Measurements from ENCODE around the gene WNT11.

The WNT11 gene

GRCh38 chr11:76206327-76207081 lies at the start of gene WNT11:
Gene WNT11 (minus strand): TSS chr11:76206502. CDS start chr11:76206407, 95 bp downstream.
- no peak for DNase-seq (ENCODE audit: low read depth)

DNA sequence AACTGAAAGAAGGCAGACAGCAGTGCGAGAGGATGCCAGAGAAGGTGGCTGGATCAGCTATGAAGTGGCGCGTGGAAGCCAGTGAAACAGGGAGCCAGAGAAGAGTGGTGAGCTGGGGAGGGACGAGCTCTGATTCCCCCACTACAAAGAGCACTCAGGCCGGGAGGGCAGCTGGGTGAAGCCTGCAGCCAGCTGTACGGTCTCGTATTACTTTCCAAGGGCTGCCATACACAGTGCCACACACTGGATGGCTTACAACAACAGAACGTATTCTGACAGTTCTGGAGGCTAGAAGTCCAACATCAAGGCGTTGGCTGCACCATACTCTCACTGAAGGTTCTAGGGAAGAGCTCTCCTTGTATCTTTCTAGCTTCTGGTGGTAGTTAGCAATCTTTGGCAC lies 47.1 kb upstream of the WNT11 start:
- DNase-seq (ENCODE audit: low read depth): no peak

GRCh38 chr11:76252631-76253070 lies 46.3 kb upstream of the WNT11 start:
- DNase-seq (ENCODE audit: low read depth): no peak

GRCh38 chr11:76251576-76251975 lies 45.3 kb upstream of the WNT11 start:
- no peak for DNase-seq (ENCODE audit: low read depth)

- DNase-seq (ENCODE audit: low read depth): no peak
Measured at GRCh38 chr11:76251226-76251575, 44.9 kb upstream of the WNT11 start.

DNA sequence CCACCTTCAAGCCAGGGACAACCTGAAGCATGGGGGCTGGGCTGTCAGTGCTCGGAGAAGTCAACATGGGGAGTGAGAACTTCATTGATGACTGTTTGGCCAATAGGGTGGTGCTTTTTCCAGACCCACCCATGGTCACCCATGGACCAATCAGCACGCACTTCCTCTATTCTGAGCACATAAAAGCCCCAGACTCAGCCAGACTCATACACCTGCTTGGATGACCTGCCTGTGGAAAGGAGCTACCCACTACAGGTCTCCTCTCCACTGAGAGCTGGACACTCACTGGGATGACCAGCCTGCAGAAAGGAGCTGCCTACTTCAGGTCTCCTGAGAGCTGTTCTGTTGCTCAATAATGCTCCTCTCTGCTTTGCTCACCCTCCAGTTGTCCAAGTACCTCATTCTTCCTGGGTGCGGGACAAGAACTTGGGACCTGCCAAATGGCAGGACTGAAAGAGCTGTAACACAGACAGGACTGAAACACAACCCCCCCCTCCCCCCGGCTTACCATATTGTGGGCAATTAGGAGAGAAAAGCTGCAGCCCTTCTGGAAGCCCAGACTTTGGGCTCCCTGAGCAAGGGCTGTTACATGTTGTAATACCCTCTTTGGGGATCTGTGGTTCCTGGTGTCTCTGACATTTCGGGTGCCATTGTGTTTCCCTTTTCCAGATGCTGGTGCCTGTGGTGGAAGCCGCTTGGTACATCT lies 44.4 kb upstream of the WNT11 start:
- DNase-seq (ENCODE audit: low read depth): no peak

DNA sequence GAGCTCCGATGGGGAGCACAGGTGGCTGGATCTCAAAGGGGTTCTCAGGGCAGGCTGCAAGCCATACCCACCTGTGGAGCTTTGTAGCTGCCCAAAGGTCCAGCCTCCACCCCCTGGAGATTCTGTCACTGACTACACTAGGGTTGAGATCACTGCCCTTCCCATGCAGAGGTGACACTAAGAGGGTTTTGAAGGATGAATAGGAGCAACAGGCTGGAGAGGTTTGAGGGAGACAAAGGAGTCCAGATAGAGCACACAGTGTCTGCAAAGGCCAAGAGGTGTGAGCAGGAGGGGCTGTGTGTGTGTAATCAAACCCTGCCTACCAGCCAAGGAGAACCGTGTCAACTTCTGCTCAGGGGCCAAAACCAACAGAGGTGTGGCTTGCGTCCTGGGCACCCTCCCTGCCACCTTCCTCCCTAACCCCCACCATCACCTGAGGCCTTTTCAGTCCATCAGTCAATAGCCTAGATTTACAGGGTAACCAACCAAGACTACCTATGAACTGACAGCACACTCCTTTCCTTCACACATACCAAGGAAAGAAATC lies 43.0 kb upstream of the WNT11 start:
- no peak for DNase-seq (ENCODE audit: low read depth)

DNA sequence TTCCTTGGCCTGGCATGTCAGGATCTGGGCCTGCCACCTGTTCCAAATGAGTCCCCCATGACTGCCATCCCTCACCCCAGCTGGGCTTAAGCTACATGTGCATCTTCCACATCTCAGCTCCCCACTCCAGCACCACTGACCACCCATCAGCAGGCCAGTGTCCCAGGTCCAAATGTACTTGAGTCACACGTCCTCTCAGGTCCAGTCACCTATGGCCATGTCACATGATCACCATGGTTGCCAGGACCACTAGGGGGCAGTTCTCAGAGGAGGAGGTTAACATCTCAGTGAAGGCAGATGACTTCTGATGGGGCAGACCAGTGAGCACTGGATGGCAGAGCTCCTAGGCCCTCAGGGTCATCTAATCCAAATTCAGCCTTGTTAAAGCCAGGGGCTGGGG lies 41.9 kb upstream of the WNT11 start:
- DNase-seq (ENCODE audit: low read depth): no peak

DNA sequence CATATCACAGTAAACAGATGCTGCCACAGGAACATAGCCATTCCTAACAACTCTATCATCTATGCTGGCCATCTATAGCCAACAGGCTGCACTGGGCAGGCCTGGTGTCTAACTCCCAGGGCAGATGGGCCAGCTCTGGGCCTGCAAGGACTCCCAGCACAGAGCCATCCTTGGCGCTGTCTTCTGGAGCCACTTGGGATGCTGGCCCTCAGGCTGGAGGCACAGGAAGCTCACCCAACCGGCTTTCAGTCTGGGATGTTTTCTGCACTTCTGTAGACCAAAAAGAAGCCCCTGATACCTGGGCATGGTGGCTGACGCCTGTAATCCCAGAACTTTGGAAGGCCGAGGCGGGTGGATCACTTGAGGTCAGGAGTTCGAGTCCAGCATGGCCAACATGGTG lies 40.8 kb upstream of the WNT11 start:
- no peak for DNase-seq (ENCODE audit: low read depth)

GRCh38 chr11:76246271-76246933 lies 40.1 kb upstream of the WNT11 start:
- no peak for DNase-seq (ENCODE audit: low read depth)

DNA sequence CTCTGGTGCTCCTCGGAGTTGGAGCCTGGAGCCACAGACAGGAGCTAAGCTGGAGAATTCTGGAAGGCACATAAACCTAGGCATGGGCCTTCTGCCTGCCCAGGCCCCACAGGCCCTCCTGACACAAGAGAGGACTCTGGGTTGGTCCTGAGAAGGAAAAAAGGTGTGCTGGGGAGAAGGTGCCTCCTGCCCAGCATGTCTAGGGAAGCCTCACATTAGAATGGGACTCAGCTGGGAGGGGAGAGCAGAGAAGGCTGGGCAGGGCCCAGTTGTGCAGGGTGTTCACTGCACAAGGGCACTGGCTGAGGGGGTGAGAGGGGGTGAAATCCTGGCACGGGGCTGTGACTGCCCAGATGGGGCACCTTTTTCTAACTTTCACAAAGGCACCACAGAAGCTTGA lies 39.4 kb upstream of the WNT11 start:
- DNase-seq (ENCODE audit: low read depth): no peak

- no peak for DNase-seq (ENCODE audit: low read depth)
Measured at GRCh38 chr11:76244316-76244851, 38.1 kb upstream of the WNT11 start.

GRCh38 chr11:76243957-76244285 lies 37.6 kb upstream of the WNT11 start:
- no peak for DNase-seq (ENCODE audit: low read depth)

- no peak for DNase-seq (ENCODE audit: low read depth)
Measured at GRCh38 chr11:76243193-76243956, 37.1 kb upstream of the WNT11 start.

GRCh38 chr11:76242004-76242779 lies 35.9 kb upstream of the WNT11 start:
- DNase-seq (ENCODE audit: low read depth): no peak

GRCh38 chr11:76241243-76242000 lies 35.1 kb upstream of the WNT11 start:
- no peak for DNase-seq (ENCODE audit: low read depth)

DNA sequence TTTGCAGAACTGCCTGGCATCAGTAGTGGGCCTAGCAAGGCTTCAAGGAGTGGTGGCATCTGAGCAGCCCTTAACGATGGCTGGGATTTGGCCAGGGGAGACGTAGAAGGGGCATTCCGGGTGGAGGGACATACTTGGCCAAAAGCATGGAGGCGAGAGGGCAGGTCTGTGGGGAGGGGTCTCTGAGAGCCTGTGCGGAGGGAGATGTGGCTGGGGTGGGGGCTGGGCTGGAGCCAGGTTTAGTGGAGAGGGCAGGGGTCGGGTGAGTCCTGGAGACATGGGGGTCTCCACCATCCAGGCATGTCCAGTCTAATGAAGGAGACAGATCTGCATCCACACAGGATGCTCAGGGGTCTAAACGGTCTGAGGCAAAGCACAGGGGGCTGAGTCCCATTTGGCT lies 34.4 kb upstream of the WNT11 start:
- no peak for DNase-seq (ENCODE audit: low read depth)

DNA sequence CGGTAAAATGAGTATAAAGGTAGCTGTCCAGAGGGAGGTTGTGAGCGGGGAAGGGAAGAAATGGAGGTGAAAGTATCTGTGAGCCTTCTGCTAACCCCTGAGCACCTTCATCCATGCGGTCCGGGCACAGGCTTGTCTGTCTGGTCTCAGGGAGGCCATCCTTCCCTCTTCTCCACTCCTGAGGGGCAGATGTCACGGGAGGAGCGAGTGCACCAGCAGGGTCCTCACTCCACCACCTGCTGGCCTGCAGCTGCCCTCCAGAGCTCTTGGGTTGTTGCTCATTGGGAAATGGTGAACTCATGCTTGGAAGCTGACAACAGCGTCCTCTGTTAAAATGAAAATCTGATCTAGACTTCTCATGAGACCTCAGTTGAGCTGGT lies 33.8 kb upstream of the WNT11 start:
- no peak for DNase-seq (ENCODE audit: low read depth)

GRCh38 chr11:76239483-76240160 lies 33.3 kb upstream of the WNT11 start:
- DNase-seq (ENCODE audit: low read depth): no peak

DNA sequence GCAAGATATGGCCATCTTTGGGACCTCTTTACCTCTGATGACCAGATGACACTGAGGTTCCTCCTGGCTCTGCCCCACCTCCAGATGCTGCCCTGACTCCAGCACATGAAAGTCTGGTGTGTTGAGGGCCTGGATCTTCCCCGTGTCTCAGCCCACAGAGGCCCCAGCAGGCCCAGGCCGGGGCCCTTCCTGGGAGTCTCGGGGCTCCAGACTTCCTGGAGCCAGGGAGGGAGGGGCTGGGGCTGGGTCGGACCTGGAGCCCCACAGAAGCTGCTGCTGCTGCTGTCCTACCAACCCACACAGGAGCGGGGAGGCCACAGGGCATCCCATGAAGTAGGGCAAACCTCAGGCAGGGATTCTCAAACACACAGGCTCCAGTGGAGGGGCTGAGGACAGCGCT lies 32.2 kb upstream of the WNT11 start:
- DNase-seq (ENCODE audit: low read depth): no peak
